GM21529 (cell line): Measurements from ENCODE around the gene FABP1.

Source experiments
- ATAC-seq: cut with Tn5 transposase; IDR thresholded peaks from one replicate; pipeline ENCODE4 v1.9.1; 2021; ENCODE audit not compliant: unreplicated experiment

FABP1 gene

GRCh38 chr2:88116669-88117432, 11.0 kb downstream of the FABP1 start:
- no peak for ATAC-seq

- ATAC-seq: no peak
These were observed 11.9 kb downstream of the FABP1 start for GRCh38 chr2:88115825-88116518.

GRCh38 chr2:88114889-88115288, 13.0 kb downstream of the FABP1 start:
- ATAC-seq: no peak

- ATAC-seq: no peak
These were observed 14.8 kb downstream of the FABP1 start for GRCh38 chr2:88113069-88113468.

GRCh38 chr2:88110830-88111229, 17.0 kb downstream of the FABP1 start:
- ATAC-seq: no peak

GRCh38 chr2:88108796-88109195, 19.1 kb downstream of the FABP1 start:
- no peak for ATAC-seq

GRCh38 chr2:88100489-88100858, 27.4 kb downstream of the FABP1 start:
- no peak for ATAC-seq

GRCh38 chr2:88099798-88100488, 27.9 kb downstream of the FABP1 start:
- ATAC-seq: no peak

GRCh38 chr2:88098558-88098900, 29.3 kb downstream of the FABP1 start:
- no peak for ATAC-seq

- no peak for ATAC-seq
These were observed 29.8 kb downstream of the FABP1 start for GRCh38 chr2:88097891-88098557.

GRCh38 chr2:88097192-88097591, 30.7 kb downstream of the FABP1 start:
- ATAC-seq: no peak

GRCh38 chr2:88096708-88097107, 31.2 kb downstream of the FABP1 start:
- no peak for ATAC-seq

- no peak for ATAC-seq
These were observed 32.8 kb downstream of the FABP1 start for GRCh38 chr2:88095022-88095421.

- ATAC-seq: no peak
These were observed 35.1 kb downstream of the FABP1 start for GRCh38 chr2:88092773-88093172.

- ATAC-seq: no peak
These were observed 35.9 kb downstream of the FABP1 start for GRCh38 chr2:88091943-88092342.

- ATAC-seq: no peak
These were observed 37.2 kb downstream of the FABP1 start for GRCh38 chr2:88090446-88091283.

GRCh38 chr2:88088999-88089398, 38.9 kb downstream of the FABP1 start:
- ATAC-seq: no peak

- ATAC-seq: no peak
These were observed 40.1 kb downstream of the FABP1 start for GRCh38 chr2:88087763-88088162.

GRCh38 chr2:88087073-88087472, 40.8 kb downstream of the FABP1 start:
- no peak for ATAC-seq

- no peak for ATAC-seq
These were observed 41.5 kb downstream of the FABP1 start for GRCh38 chr2:88086401-88086800.

GRCh38 chr2:88085602-88086001, 42.3 kb downstream of the FABP1 start:
- ATAC-seq: no peak
